ENCODE measurements around the gene PCDH17.

GRCh38 chr13:57698851-57699250 lies 67.3 kb downstream of the PCDH17 start:
- no peak for TF ChIP-seq POLR2A (IDR thresholded peaks at IDR 0.05)
- TF ChIP-seq, protein P1, sequence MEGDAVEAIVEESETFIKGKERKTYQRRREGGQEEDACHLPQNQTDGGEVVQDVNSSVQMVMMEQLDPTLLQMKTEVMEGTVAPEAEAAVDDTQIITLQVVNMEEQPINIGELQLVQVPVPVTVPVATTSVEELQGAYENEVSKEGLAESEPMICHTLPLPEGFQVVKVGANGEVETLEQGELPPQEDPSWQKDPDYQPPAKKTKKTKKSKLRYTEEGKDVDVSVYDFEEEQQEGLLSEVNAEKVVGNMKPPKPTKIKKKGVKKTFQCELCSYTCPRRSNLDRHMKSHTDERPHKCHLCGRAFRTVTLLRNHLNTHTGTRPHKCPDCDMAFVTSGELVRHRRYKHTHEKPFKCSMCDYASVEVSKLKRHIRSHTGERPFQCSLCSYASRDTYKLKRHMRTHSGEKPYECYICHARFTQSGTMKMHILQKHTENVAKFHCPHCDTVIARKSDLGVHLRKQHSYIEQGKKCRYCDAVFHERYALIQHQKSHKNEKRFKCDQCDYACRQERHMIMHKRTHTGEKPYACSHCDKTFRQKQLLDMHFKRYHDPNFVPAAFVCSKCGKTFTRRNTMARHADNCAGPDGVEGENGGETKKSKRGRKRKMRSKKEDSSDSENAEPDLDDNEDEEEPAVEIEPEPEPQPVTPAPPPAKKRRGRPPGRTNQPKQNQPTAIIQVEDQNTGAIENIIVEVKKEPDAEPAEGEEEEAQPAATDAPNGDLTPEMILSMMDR (IDR thresholded peaks at IDR 0.05): no peak
